ENCODE results near the gene NOTCH1. TPM values are rescaled to one million over a fixed set of nuclear protein-coding genes. Genes with fewer than 3 reads are reported as not detected.

Gene NOTCH1
- total RNA-seq, 4 donors from 2014 or later, result 71.0 to 160 (median 114) TPM

GRCh38 chr9:136507221-136507991 lies 38.4 kb downstream of the NOTCH1 start:
- WGBS, result 88% methylated on average over 12 of the region's 28 CpGs
- TF ChIP-seq EP300 (IDR thresholded peaks at IDR 0.05) (no peak), CTCF (IDR thresholded peaks at IDR 0.05) (no peak), POLR2AphosphoS5 (IDR thresholded peaks at IDR 0.05) (no peak), POLR2A (IDR thresholded peaks at IDR 0.05) (no peak)
- H3K4me3 ChIP-seq, result no peak overlapping the region
- H3K27ac ChIP-seq, result no peak overlapping the region
- H3K9me3 ChIP-seq, result no peaks in the 10 kb centered on the region
- H3K27me3 ChIP-seq, result no peaks in the 10 kb centered on the region
- no peak for DNase-seq (ENCODE audit: low spot score in 2 of 2)
- peaks cover 4% of the 10 kb centered on the region for H3K4me1 ChIP-seq
- peaks cover 100% of the 10 kb centered on the region for H3K36me3 ChIP-seq

- Histone ChIP-seq H3K4me3 (no peak overlapping the region), H3K9me3 (no peaks in the 10 kb centered on the region), H3K4me1 (peaks cover 4% of the 10 kb centered on the region), H3K27me3 (no peaks in the 10 kb centered on the region), H3K36me3 (peaks cover 100% of the 10 kb centered on the region), H3K27ac (no peak overlapping the region)
- no peak for TF ChIP-seq EP300 (IDR thresholded peaks at IDR 0.05)
- no peak for TF ChIP-seq CTCF (IDR thresholded peaks at IDR 0.05)
- TF ChIP-seq POLR2AphosphoS5 (IDR thresholded peaks at IDR 0.05), result no peak
- TF ChIP-seq POLR2A (IDR thresholded peaks at IDR 0.05), result no peak
- 87% methylated on average over 13 of the region's 30 CpGs for WGBS
- DNase-seq (ENCODE audit: low spot score in 2 of 2), result no peak
These were observed 39.4 kb downstream of the NOTCH1 start for GRCh38 chr9:136506425-136506824.

GRCh38 chr9:136505406-136506403 lies 40.1 kb downstream of the NOTCH1 start:
- peaks cover 100% of the 10 kb centered on the region for H3K36me3 ChIP-seq
- DNase-seq (ENCODE audit: low spot score in 2 of 2), result no peak

GRCh38 chr9:136504512-136505348 lies 41.1 kb downstream of the NOTCH1 start:
- H3K27me3 ChIP-seq, result no peaks in the 10 kb centered on the region
- H3K36me3 ChIP-seq, result peaks cover 100% of the 10 kb centered on the region
- no peaks in the 10 kb centered on the region for H3K4me1 ChIP-seq
- no peak overlapping the region for H3K27ac ChIP-seq
- no peak for TF ChIP-seq POLR2AphosphoS5 (IDR thresholded peaks at IDR 0.05)
- no peak for TF ChIP-seq POLR2A (IDR thresholded peaks at IDR 0.05)
- no peak for TF ChIP-seq CTCF (IDR thresholded peaks at IDR 0.05)
- no peak for TF ChIP-seq EP300 (IDR thresholded peaks at IDR 0.05)
- no peak for DNase-seq (ENCODE audit: low spot score in 2 of 2)
- WGBS, result 95% methylated on average over 32 of the region's 68 CpGs
- no peak overlapping the region for H3K4me3 ChIP-seq
- no peaks in the 10 kb centered on the region for H3K9me3 ChIP-seq

More at GRCh38 chr9:136505406-136506403, 40.1 kb downstream of the NOTCH1 start:
- WGBS, result 87% methylated on average over 21 of the region's 51 CpGs
- H3K27ac ChIP-seq, result no peak overlapping the region
- H3K9me3 ChIP-seq, result no peaks in the 10 kb centered on the region
- no peaks in the 10 kb centered on the region for H3K27me3 ChIP-seq
- no peak for TF ChIP-seq POLR2AphosphoS5 (IDR thresholded peaks at IDR 0.05)
- no peak for TF ChIP-seq EP300 (IDR thresholded peaks at IDR 0.05)
- no peak for TF ChIP-seq CTCF (IDR thresholded peaks at IDR 0.05)
- H3K4me3 ChIP-seq, result no peak overlapping the region
- H3K4me1 ChIP-seq, result peaks cover 1% of the 10 kb centered on the region
